ENCODE measurements around the gene CPM. TPM values are rescaled to one million over a fixed set of nuclear protein-coding genes. Genes with fewer than 3 reads are reported as not detected.

The CPM gene
- total and polyA plus RNA-seq, 10 of the 15 experiments (the other 5 are each of a cell fraction or from before 2014, with no cell fraction given), result 0.06 to 1.7 (median 0.41) TPM

GRCh38 chr12:68833508-68833907, 99.5 kb downstream of the CPM start (continued):
- TF ChIP-seq, protein P1, sequence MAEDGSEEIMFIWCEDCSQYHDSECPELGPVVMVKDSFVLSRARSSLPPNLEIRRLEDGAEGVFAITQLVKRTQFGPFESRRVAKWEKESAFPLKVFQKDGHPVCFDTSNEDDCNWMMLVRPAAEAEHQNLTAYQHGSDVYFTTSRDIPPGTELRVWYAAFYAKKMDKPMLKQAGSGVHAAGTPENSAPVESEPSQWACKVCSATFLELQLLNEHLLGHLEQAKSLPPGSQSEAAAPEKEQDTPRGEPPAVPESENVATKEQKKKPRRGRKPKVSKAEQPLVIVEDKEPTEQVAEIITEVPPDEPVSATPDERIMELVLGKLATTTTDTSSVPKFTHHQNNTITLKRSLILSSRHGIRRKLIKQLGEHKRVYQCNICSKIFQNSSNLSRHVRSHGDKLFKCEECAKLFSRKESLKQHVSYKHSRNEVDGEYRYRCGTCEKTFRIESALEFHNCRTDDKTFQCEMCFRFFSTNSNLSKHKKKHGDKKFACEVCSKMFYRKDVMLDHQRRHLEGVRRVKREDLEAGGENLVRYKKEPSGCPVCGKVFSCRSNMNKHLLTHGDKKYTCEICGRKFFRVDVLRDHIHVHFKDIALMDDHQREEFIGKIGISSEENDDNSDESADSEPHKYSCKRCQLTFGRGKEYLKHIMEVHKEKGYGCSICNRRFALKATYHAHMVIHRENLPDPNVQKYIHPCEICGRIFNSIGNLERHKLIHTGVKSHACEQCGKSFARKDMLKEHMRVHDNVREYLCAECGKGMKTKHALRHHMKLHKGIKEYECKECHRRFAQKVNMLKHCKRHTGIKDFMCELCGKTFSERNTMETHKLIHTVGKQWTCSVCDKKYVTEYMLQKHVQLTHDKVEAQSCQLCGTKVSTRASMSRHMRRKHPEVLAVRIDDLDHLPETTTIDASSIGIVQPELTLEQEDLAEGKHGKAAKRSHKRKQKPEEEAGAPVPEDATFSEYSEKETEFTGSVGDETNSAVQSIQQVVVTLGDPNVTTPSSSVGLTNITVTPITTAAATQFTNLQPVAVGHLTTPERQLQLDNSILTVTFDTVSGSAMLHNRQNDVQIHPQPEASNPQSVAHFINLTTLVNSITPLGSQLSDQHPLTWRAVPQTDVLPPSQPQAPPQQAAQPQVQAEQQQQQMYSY (CRISPR knock-in tag; IDR thresholded peaks at IDR 0.05), result no peak

GRCh38 chr12:68832504-68832867, 100.5 kb downstream of the CPM start:
- Histone ChIP-seq H3K79me2 (ENCODE audit: control insufficient read depth, insufficient read depth, low read length) (no peaks in the 10 kb centered on the region; the same call in 1 of the 2 replicates), H3K4me2 (ENCODE audit: control insufficient read depth, insufficient read depth) (no peak overlapping the region), H3K9ac (ENCODE audit: control insufficient read depth, insufficient read depth, low read length) (no peak overlapping the region), H3K4me1 (ENCODE audit: control insufficient read depth, insufficient read depth, low read length) (no peaks in the 10 kb centered on the region), H3K27me3 (replicated peaks in 1 of 2; ENCODE audit: control insufficient read depth in 2 of 2, insufficient read depth in 2 of 2, low read length in 1 of 2) (no peaks in the 10 kb centered on the region), H3K9me3 (replicated peaks; ENCODE audit: control insufficient read depth, insufficient read depth, low read length) (no peaks in the 10 kb centered on the region), H3K4me3 (no peak overlapping the region), H3K27ac (ENCODE audit: control insufficient read depth, insufficient read depth) (no peak overlapping the region), H4K20me1 (ENCODE audit: control insufficient read depth, insufficient read depth) (peaks cover 8% of the 10 kb centered on the region), H2AFZ (ENCODE audit: control insufficient read depth, low read depth, low read length) (no peak overlapping the region), H3K36me3 (ENCODE audit: control insufficient read depth in 2 of 2, insufficient read depth in 2 of 2, low read length in 1 of 2) (peaks cover 17 to 39% of the 10 kb centered on the region in 2 experiments)
- ChIA-PET CTCF (interaction anchor here (1.5 to 7.3 kb wide), 3 partner anchors 7 to 16 kb away, joined by 6 to 156 read pairs (median 16); no protein-coding TSS in a partner anchor), RAD21 (ENCODE audit: unreplicated experiment) (interaction anchor here (0.7 kb wide), 1 partner anchor 608 kb away, joined by 6 read pairs; no protein-coding TSS in a partner anchor), SMC1A (ENCODE audit: uncharacterized antibody, unreplicated experiment) (interaction anchor here (1.7 kb wide), 1 partner anchor 13 kb away, joined by 4 read pairs; no protein-coding TSS in a partner anchor), POLR2A (no interaction called here)
- ATAC-seq (no peak), FAIRE-seq (no peak), DNase-seq (ENCODE audit: low read depth, low spot score) (no peak)
- in situ Hi-C loops (cut with MboI), result no loop called here
- WGBS (ENCODE audit: insufficient coverage, insufficient replicate concordance, low lambda C conversion rate, missing lambda C conversion rate), result 99% methylated on average over 4 of the region's 4 CpGs
- intact Hi-C loops (cut with micrococcal nuclease; ENCODE audit: unreplicated experiment), result no loop called here
- TF ChIP-seq ESRRA (IDR thresholded peaks at IDR 0.05; ENCODE audit: low read length), result no peak
- no peak for TF ChIP-seq ZSCAN29 (IDR thresholded peaks at IDR 0.05)
- TF ChIP-seq, protein P2, sequence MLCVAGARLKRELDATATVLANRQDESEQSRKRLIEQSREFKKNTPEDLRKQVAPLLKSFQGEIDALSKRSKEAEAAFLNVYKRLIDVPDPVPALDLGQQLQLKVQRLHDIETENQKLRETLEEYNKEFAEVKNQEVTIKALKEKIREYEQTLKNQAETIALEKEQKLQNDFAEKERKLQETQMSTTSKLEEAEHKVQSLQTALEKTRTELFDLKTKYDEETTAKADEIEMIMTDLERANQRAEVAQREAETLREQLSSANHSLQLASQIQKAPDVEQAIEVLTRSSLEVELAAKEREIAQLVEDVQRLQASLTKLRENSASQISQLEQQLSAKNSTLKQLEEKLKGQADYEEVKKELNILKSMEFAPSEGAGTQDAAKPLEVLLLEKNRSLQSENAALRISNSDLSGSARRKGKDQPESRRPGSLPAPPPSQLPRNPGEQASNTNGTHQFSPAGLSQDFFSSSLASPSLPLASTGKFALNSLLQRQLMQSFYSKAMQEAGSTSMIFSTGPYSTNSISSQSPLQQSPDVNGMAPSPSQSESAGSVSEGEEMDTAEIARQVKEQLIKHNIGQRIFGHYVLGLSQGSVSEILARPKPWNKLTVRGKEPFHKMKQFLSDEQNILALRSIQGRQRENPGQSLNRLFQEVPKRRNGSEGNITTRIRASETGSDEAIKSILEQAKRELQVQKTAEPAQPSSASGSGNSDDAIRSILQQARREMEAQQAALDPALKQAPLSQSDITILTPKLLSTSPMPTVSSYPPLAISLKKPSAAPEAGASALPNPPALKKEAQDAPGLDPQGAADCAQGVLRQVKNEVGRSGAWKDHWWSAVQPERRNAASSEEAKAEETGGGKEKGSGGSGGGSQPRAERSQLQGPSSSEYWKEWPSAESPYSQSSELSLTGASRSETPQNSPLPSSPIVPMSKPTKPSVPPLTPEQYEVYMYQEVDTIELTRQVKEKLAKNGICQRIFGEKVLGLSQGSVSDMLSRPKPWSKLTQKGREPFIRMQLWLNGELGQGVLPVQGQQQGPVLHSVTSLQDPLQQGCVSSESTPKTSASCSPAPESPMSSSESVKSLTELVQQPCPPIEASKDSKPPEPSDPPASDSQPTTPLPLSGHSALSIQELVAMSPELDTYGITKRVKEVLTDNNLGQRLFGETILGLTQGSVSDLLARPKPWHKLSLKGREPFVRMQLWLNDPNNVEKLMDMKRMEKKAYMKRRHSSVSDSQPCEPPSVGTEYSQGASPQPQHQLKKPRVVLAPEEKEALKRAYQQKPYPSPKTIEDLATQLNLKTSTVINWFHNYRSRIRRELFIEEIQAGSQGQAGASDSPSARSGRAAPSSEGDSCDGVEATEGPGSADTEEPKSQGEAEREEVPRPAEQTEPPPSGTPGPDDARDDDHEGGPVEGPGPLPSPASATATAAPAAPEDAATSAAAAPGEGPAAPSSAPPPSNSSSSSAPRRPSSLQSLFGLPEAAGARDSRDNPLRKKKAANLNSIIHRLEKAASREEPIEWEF (IDR thresholded peaks at IDR 0.05; ENCODE audit: insufficient replicate concordance, low read depth, low read length), result no peak
- no peak for TF ChIP-seq CTCF (IDR thresholded peaks at IDR 0.05 in 2 of 3, conservative IDR thresholded peaks at IDR 0.05 in 1 of 3; ENCODE audit: control insufficient read depth in 2 of 3, extremely low read depth in 1 of 3, insufficient read depth in 1 of 3, low read depth in 3 of 3, low read length in 3 of 3)
- no peak for TF ChIP-seq PML (IDR thresholded peaks at IDR 0.05; ENCODE audit: low read length)
- TF ChIP-seq PAX8 (IDR thresholded peaks at IDR 0.05), result no peak
- BruUV-seq (replicated peaks), result no TSS peak

All from GM12878 (cell line).